SU-DHL-6 (cell line): ENCODE data around the gene SPOCK1.

ENCODE experiments used
- H2AFZ ChIP-seq: fragments of 200-600 bp; sonication (generic); 2 replicates; pipeline ENCODE4 v1.6.1; 2014; ENCODE audit warnings: low read depth, mild to moderate bottlenecking, moderate library complexity, mixed read lengths, antibody characterized with exemption, low read length; ENCODE audit not compliant: severe bottlenecking
- H3F3A ChIP-seq: fragments of 200-600 bp; shearing (Covaris generic); 2 replicates; pipeline ENCODE4 v1.6.0; 2016; ENCODE audit warnings: antibody characterized with exemption, mild to moderate bottlenecking; ENCODE audit not compliant: insufficient read depth
- H3K27ac ChIP-seq: fragments of 200-600 bp; sonication (generic); 2 replicates; pipeline ENCODE4 v1.5.1; 2016; ENCODE audit warnings: low read depth, mild to moderate bottlenecking, low read length, moderate library complexity, mixed read lengths
- H3K27me3 ChIP-seq: fragments of 200-600 bp; sonication (generic), shearing (Covaris generic); 2 replicates; pipeline ENCODE4 v1.6.0; 2014; ENCODE audit warnings: mild to moderate bottlenecking, low read length
- H3K36me3 ChIP-seq: fragments of 200-600 bp; sonication (generic); 2 replicates; pipeline ENCODE4 v1.6.1; 2014; ENCODE audit warnings: mild to moderate bottlenecking, low read length, mixed read lengths
- H3K4me2 ChIP-seq: fragments of 300-600, 200-600 bp; shearing (Covaris generic), sonication (generic); 2 replicates; pipeline ENCODE4 v1.6.0; 2014; ENCODE audit warnings: low read length, low read depth, mild to moderate bottlenecking; ENCODE audit not compliant: poor library complexity, severe bottlenecking
- H3K4me3 ChIP-seq: fragments of 200-600 bp; sonication (generic); 2 replicates; pipeline ENCODE4 v1.5.1; 2014; ENCODE audit warnings: antibody characterized with exemption, low read length, mild to moderate bottlenecking, mixed read lengths; ENCODE audit not compliant: insufficient read depth, poor library complexity, severe bottlenecking
- H3K79me2 ChIP-seq: fragments of 200-600 bp; sonication (generic); 2 replicates; pipeline ENCODE4 v1.6.1; 2014; ENCODE audit warnings: mild to moderate bottlenecking, low read length, moderate library complexity; ENCODE audit not compliant: insufficient read depth
- H3K9ac ChIP-seq: fragments of 200-600 bp; sonication (generic); 2 replicates; pipeline ENCODE4 v1.7.0; 2014; ENCODE audit warnings: mild to moderate bottlenecking, low read length
- H3K9me2 ChIP-seq: fragments of 200-600 bp; sonication (generic); replicated peaks from 2 replicates; pipeline ENCODE4 v1.6.1; 2014; ENCODE audit warnings: low read length; ENCODE audit not compliant: insufficient read depth
- H3K9me3 ChIP-seq: fragments of 200-600 bp; sonication (generic); 2 replicates; pipeline ENCODE4 v1.6.1; 2014; ENCODE audit warnings: low read length, mixed read lengths; ENCODE audit not compliant: insufficient read depth
- H4K20me1 ChIP-seq: fragments of 200-600 bp; sonication (generic); 2 replicates; pipeline ENCODE4 v1.6.1; 2014; ENCODE audit warnings: low read depth, mild to moderate bottlenecking, antibody characterized with exemption, low read length, moderate library complexity, mixed read lengths
- EZH2phosphoT487 ChIP-seq: fragments of 200-600 bp; sonication (generic), shearing (Covaris generic); conservative IDR thresholded peaks from 2 replicates; pipeline ENCODE4 v1.6.1; 2018; ENCODE audit warnings: mild to moderate bottlenecking, antibody characterized with exemption, low read length, moderate library complexity, mixed read lengths
- TF ChIP-seq, protein P1 (sequence below): fragments of 200-600 bp; sonication (generic); IDR thresholded peaks from one replicate; pipeline ENCODE4 v1.5.1; 2017; ENCODE audit warnings: antibody characterized with exemption, mild to moderate bottlenecking, low read length, moderate library complexity; ENCODE audit not compliant: insufficient read depth, poor library complexity, severe bottlenecking

SPOCK1 gene

DNA sequence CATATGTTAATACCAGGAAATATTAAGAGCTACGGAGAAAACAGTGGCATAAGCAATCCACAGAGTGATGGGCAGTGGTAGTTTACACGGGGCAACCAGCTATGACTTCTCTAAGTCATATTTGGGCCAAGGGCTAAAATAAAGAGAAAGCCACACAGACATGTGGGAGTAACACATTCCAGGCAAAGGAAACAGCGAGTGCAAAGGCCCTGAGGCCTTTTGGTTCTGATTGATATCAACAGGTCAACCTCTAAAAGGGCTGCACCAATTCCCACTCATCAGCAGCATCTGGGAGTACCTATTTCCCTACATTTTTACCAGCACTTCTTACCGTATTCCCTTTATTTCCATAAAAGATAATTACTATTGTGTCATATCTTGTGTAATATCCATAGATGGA, 173.4 kb downstream of the SPOCK1 start:
- H3K79me2 ChIP-seq, result no peaks in the 10 kb centered on the region
- no peaks in the 10 kb centered on the region for H3K9me3 ChIP-seq
- no peaks in the 10 kb centered on the region for H3K27me3 ChIP-seq
- no peak overlapping the region for H3K4me2 ChIP-seq
- H3K9me2 ChIP-seq, result no peaks in the 10 kb centered on the region
- H4K20me1 ChIP-seq, result no peaks in the 10 kb centered on the region
- H3K9ac ChIP-seq, result no peak overlapping the region
- H2AFZ ChIP-seq, result no peak overlapping the region
- H3K4me3 ChIP-seq, result no peak overlapping the region
- H3K27ac ChIP-seq, result no peak overlapping the region
- H3F3A ChIP-seq, result no peaks in the 10 kb centered on the region
- TF ChIP-seq EZH2phosphoT487, result no peak
- TF ChIP-seq, protein P1, sequence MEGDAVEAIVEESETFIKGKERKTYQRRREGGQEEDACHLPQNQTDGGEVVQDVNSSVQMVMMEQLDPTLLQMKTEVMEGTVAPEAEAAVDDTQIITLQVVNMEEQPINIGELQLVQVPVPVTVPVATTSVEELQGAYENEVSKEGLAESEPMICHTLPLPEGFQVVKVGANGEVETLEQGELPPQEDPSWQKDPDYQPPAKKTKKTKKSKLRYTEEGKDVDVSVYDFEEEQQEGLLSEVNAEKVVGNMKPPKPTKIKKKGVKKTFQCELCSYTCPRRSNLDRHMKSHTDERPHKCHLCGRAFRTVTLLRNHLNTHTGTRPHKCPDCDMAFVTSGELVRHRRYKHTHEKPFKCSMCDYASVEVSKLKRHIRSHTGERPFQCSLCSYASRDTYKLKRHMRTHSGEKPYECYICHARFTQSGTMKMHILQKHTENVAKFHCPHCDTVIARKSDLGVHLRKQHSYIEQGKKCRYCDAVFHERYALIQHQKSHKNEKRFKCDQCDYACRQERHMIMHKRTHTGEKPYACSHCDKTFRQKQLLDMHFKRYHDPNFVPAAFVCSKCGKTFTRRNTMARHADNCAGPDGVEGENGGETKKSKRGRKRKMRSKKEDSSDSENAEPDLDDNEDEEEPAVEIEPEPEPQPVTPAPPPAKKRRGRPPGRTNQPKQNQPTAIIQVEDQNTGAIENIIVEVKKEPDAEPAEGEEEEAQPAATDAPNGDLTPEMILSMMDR, result no peak
- no peaks in the 10 kb centered on the region for H3K36me3 ChIP-seq

DNA sequence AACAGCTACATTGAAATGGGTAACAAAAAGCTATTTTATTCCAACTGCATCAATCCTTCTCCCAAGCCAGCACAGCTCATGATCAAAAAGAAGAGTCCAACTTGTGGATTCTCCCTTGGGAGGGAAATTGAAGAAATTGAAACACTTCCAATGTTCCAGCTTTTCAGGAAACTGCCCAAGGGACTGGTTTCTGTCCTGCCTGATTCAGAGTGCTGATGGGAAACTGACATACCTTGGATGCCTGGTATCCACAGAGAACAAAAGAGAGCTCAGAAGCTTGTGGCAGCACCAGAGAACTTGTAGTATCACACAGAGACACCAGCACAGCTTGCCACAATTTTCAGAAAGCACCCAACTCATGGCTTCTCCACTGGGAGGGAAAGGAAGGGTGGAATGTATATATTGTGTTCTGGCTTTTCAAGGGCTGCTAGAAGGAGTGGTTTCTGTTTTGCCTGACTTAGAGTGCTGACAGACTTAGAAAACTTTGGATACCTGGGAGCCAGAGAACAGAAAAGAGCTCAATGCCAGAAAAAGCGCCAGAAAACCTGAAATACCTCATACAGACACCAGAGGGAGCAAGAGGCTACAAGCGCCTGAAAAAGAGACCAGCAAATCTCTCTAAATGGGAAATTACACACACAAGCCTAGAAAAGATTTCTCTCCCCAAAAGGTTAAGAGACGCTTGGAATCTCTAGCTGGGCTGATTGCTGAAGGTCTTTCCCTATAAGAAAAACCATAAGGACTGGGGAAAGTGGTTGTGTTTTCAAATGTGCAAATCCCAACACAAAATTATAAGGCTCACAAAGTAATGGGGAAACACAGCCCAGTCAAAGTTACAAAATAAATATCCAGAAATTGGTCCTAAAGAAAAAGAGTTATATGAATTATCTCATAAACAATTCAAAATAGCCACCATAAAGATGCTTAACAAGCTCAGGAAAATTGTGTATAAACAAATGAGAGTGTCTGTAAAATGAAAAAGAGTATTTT, 178.8 kb downstream of the SPOCK1 start:
- H2AFZ ChIP-seq, result no peak overlapping the region
- H3K36me3 ChIP-seq, result no peaks in the 10 kb centered on the region
- H3F3A ChIP-seq, result no peaks in the 10 kb centered on the region
- no peak overlapping the region for H3K4me3 ChIP-seq
- H3K4me2 ChIP-seq, result no peak overlapping the region
- TF ChIP-seq, protein P1, result peak; percentile 48
- TF ChIP-seq EZH2phosphoT487, result no peak
- no peaks in the 10 kb centered on the region for H4K20me1 ChIP-seq
- no peaks in the 10 kb centered on the region for H3K79me2 ChIP-seq
- no peaks in the 10 kb centered on the region for H3K9me2 ChIP-seq
- H3K27ac ChIP-seq, result no peak overlapping the region
- no peak overlapping the region for H3K9ac ChIP-seq
- no peaks in the 10 kb centered on the region for H3K27me3 ChIP-seq
- H3K9me3 ChIP-seq, result no peaks in the 10 kb centered on the region

DNA sequence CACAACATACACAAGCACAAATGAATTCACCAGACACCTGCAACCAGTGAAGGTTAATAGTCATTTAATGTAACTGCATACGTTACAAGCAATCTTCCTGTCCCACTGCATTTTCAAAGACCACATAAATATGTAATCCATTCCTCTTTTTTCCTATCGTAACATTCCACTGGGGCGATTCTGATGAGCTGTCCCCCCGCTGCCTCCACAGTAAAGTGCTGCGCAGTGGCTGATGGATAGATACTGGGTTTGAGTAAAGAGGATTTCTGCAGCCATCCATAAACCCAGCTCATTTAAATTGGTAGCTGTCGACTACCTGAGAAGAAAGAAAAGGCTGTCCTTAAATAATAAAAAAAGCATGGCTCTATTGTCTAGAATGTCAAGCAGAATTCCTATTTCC, 181.1 kb downstream of the SPOCK1 start:
- H3K4me2 ChIP-seq, result no peak overlapping the region
- TF ChIP-seq, protein P1, result no peak
- no peak for TF ChIP-seq EZH2phosphoT487
- no peaks in the 10 kb centered on the region for H4K20me1 ChIP-seq
- no peak overlapping the region for H3K27ac ChIP-seq
- H3K9me3 ChIP-seq, result no peaks in the 10 kb centered on the region
- H3K79me2 ChIP-seq, result no peaks in the 10 kb centered on the region
- H3K4me3 ChIP-seq, result no peak overlapping the region
- no peaks in the 10 kb centered on the region for H3K9me2 ChIP-seq
- no peaks in the 10 kb centered on the region for H3K36me3 ChIP-seq
- H2AFZ ChIP-seq, result no peak overlapping the region
- no peaks in the 10 kb centered on the region for H3K27me3 ChIP-seq
- no peaks in the 10 kb centered on the region for H3F3A ChIP-seq
- no peak overlapping the region for H3K9ac ChIP-seq
